ENCODE measurements around the gene VDAC2. TPM values are rescaled to one million over a fixed set of nuclear protein-coding genes. Genes with fewer than 3 reads are reported as not detected.
A peak's percentile ranks its signal among the peaks of the same experiment; 100 is the strongest.

Gene VDAC2
- total RNA-seq, 1 experiment from 2014 or later = 284 TPM

GRCh38 chr10:75201793-75202307 is 8.7 kb upstream of the VDAC2 start:
- Mint-ChIP-seq H3K27ac (0 out of 2 replicates have a peak overlapping the region, but pooled peaks have one; percentile 10), H3K9me3 (no peaks in the 10 kb centered on the region), H3K4me1 (peaks cover 5% of the 10 kb centered on the region), H3K4me3 (no peak overlapping the region), H3K27me3 (ENCODE audit: low read depth) (no peaks in the 10 kb centered on the region), H3K36me3 (no peaks in the 10 kb centered on the region)
- ChIA-PET CTCF (interaction anchor here (0.7 to 1.5 kb wide), 2 partner anchors 14 to 34 kb away, joined by 3 to 5 read pairs; partner anchors contain the start of gene COMTD1), POLR2A (interaction anchor here (0.6 kb wide), 1 partner anchor 14 kb away, joined by 3 read pairs; no protein-coding TSS in a partner anchor)
- ATAC-seq = no peak
- no peak for TF ChIP-seq ESRRA (CRISPR knock-in tag; IDR thresholded peaks at IDR 0.05; ENCODE audit: borderline replicate concordance)
- no peak for TF ChIP-seq ATF2 (CRISPR knock-in tag; IDR thresholded peaks at IDR 0.05; ENCODE audit: borderline replicate concordance, low read depth)
- no peak for TF ChIP-seq AFF4 (CRISPR knock-in tag; IDR thresholded peaks at IDR 0.05; ENCODE audit: borderline replicate concordance)
- DNase-seq (ENCODE audit: low spot score) = no peak

GRCh38 chr10:75202321-75203045 is 8.1 kb upstream of the VDAC2 start:
- no peak for ATAC-seq
- Mint-ChIP-seq H3K36me3 (no peaks in the 10 kb centered on the region), H3K9me3 (no peaks in the 10 kb centered on the region), H3K4me3 (no peak overlapping the region), H3K4me1 (peaks cover 11% of the 10 kb centered on the region), H3K27ac (no peak overlapping the region), H3K27me3 (ENCODE audit: low read depth) (no peaks in the 10 kb centered on the region)
- ChIA-PET POLR2A (interaction anchor here (0.6 kb wide), 1 partner anchor 15 kb away, joined by 3 read pairs; no protein-coding TSS in a partner anchor), CTCF (interaction anchor here (0.7 to 1.6 kb wide), 2 partner anchors 14 to 94 kb away, joined by 3 to 4 read pairs; a partner anchor contains a TSS)
- DNase-seq (ENCODE audit: low spot score) = no peak
- no peak for TF ChIP-seq STAT6 (CRISPR knock-in tag; conservative IDR thresholded peaks at IDR 0.05; ENCODE audit: low read depth)
- no peak for TF ChIP-seq ARID4B (CRISPR knock-in tag; IDR thresholded peaks at IDR 0.05; ENCODE audit: borderline replicate concordance)
- TF ChIP-seq SP1 (CRISPR knock-in tag; conservative IDR thresholded peaks at IDR 0.05) = no peak
- no peak for TF ChIP-seq CBFB (CRISPR knock-in tag; IDR thresholded peaks at IDR 0.05; ENCODE audit: low read depth)
- no peak for TF ChIP-seq TCF7 (CRISPR knock-in tag; IDR thresholded peaks at IDR 0.05; ENCODE audit: low read depth)
- TF ChIP-seq PRDM15 (CRISPR knock-in tag; IDR thresholded peaks at IDR 0.05) = no peak
- TF ChIP-seq PRRX2 (CRISPR knock-in tag; IDR thresholded peaks at IDR 0.05) = no peak
- no peak for TF ChIP-seq RORB (CRISPR knock-in tag; IDR thresholded peaks at IDR 0.05)
- TF ChIP-seq E2F1 (CRISPR knock-in tag; IDR thresholded peaks at IDR 0.05) = no peak
- TF ChIP-seq HMGA2 (CRISPR knock-in tag; IDR thresholded peaks at IDR 0.05) = no peak
- no peak for TF ChIP-seq NFYB (CRISPR knock-in tag; conservative IDR thresholded peaks at IDR 0.05; ENCODE audit: low read depth)
